Liver (tissue), 9 donors: ENCODE results near the gene ACKR3. TPM values are rescaled to one million over a fixed set of nuclear protein-coding genes. Genes with fewer than 3 reads are reported as not detected.

Source experiments
- DNase-seq: peaks from one replicate; pipeline ENCODE4 v3.0.0-alpha.2; 2017; ENCODE audit warnings: low spot score
- H3K27ac ChIP-seq, 2 donors: one replicate each; pipeline ENCODE4 v1.7.0; 2013; ENCODE audit warnings: inconsistent platforms in 2 of 2, low read length in 2 of 2, control low read depth in 1 of 2, low read depth in 1 of 2, mild to moderate bottlenecking in 1 of 2
- H3K27me3 ChIP-seq, 4 donors: one replicate each; pipeline versions ENCODE4 v1.6.1 to v1.7.0; 2013; ENCODE audit warnings: low read length in 3 of 4, inconsistent platforms in 1 of 4, mild to moderate bottlenecking in 1 of 4, moderate library complexity in 1 of 4; ENCODE audit not compliant: control insufficient read depth in 4 of 4, insufficient read depth in 4 of 4
- H3K36me3 ChIP-seq, 4 donors: one replicate each; pipeline versions ENCODE4 v1.6.1 to v1.7.0; 2013; ENCODE audit warnings: low read length in 3 of 4, mild to moderate bottlenecking in 3 of 4, low read depth in 1 of 4, moderate library complexity in 1 of 4; ENCODE audit not compliant: control insufficient read depth in 4 of 4, insufficient read depth in 3 of 4
- H3K4me1 ChIP-seq, 4 donors: one replicate each; pipeline versions ENCODE4 v1.6.1 to v1.7.0; 2013; ENCODE audit warnings: low read length in 3 of 4, mild to moderate bottlenecking in 3 of 4, moderate library complexity in 1 of 4; ENCODE audit not compliant: control insufficient read depth in 4 of 4, insufficient read depth in 4 of 4
- H3K4me3 ChIP-seq, 3 donors: one replicate each; pipeline versions ENCODE4 v1.6.1 to v1.7.0; 2013; ENCODE audit warnings: low read length in 3 of 3, control low read depth in 1 of 3, low read depth in 1 of 3, mild to moderate bottlenecking in 1 of 3
- H3K9ac ChIP-seq, 2 donors: one replicate each; pipeline ENCODE4 v1.7.0; 2013; ENCODE audit warnings: low read length in 2 of 2, mild to moderate bottlenecking in 2 of 2, moderate library complexity in 2 of 2, control low read depth in 1 of 2, low read depth in 1 of 2
- H3K9me3 ChIP-seq, 4 donors: one replicate each; pipeline versions ENCODE4 v1.6.1 to v1.7.0; 2013; ENCODE audit warnings: low read length in 3 of 4; ENCODE audit not compliant: control insufficient read depth in 4 of 4
- CTCF ChIP-seq: fragments of 150-350 bp; IDR thresholded peaks from 2 replicates; pipeline ENCODE4 v1.5.1; 2017; ENCODE audit warnings: improper control_type of control experiment, low read depth, low read length; ENCODE audit not compliant: missing input control
- FOXA1 ChIP-seq: IDR thresholded peaks from 2 replicates; pipeline ENCODE4 v1.6.1; 2016; ENCODE audit warnings: antibody characterized with exemption
- FOXA2 ChIP-seq: IDR thresholded peaks from 2 replicates; pipeline ENCODE4 v1.6.1; 2016; ENCODE audit warnings: antibody characterized with exemption
- HNF4A ChIP-seq, 2 donors: conservative IDR thresholded peaks; 2 replicates each; pipeline ENCODE4 v1.6.1; 2016; ENCODE audit warnings: antibody characterized with exemption in 2 of 2, mild to moderate bottlenecking in 2 of 2
- JUND ChIP-seq, 2 donors: IDR thresholded peaks; 2 replicates each; pipeline ENCODE4 v1.6.1; 2016; ENCODE audit warnings: antibody characterized with exemption in 2 of 2
- NR2F2 ChIP-seq: IDR thresholded peaks from 2 replicates; pipeline ENCODE4 v1.6.1; 2016; ENCODE audit warnings: antibody characterized with exemption
- RAD21 ChIP-seq, 2 donors: IDR thresholded peaks; 2 replicates each; pipeline ENCODE4 v1.6.1; 2016; ENCODE audit warnings: antibody characterized with exemption in 2 of 2, mild to moderate bottlenecking in 2 of 2
- REST ChIP-seq: IDR thresholded peaks from 2 replicates; pipeline ENCODE4 v1.6.1; 2016; ENCODE audit warnings: antibody characterized with exemption, mild to moderate bottlenecking
- RXRA ChIP-seq, 2 donors: IDR thresholded peaks; 2 replicates each; pipeline ENCODE4 v1.6.1; 2017 to 2018; ENCODE audit warnings: antibody characterized with exemption in 2 of 2, mild to moderate bottlenecking in 1 of 2
- SP1 ChIP-seq: IDR thresholded peaks from 2 replicates; pipeline ENCODE4 v1.6.1; 2018; ENCODE audit warnings: antibody characterized with exemption, mild to moderate bottlenecking
- TAF1 ChIP-seq: conservative IDR thresholded peaks from 2 replicates; pipeline ENCODE4 v1.6.1; 2016; ENCODE audit warnings: antibody characterized with exemption, mild to moderate bottlenecking
- YY1 ChIP-seq: IDR thresholded peaks from 2 replicates; pipeline ENCODE4 v1.6.1; 2016; ENCODE audit warnings: antibody characterized with exemption, mild to moderate bottlenecking
- WGBS: extraction: QIAGEN DNeasy Blood & Tissue Kit; methylation state at CpG from one replicate; pipeline ENCODE4 v1.1.7; 2013; 5-methylcytosine and 5-hydroxymethylcytosine counted together
- polyA plus RNA-seq, 2 donors: library from polyadenylated mRNA; stranded (reverse) in 1 of 2; unstranded in 1 of 2; fragments of 200-250 nt in 1 of 2; fragments of >200 nt in 1 of 2; fragmentation: Nextera tagmentation in 1 of 2; extraction: Ambion mirVana in 1 of 2; gene quantifications; one replicate each; pipeline versions ENCODE4 v1.2.1 to v1.2.3, GENCODE V29; 2013 to 2015
- total RNA-seq, 2 donors: library from RNA; depleted of rRNA; stranded (reverse); fragments of >200 nt; gene quantifications; one replicate each; pipeline ENCODE4 v1.2.3, GENCODE V29; 2014
- TF ChIP-seq, protein P1 (sequence below): IDR thresholded peaks from 2 replicates; pipeline ENCODE4 v1.6.1; 2016; ENCODE audit warnings: antibody characterized with exemption
- TF ChIP-seq, protein P2 (sequence below): IDR thresholded peaks from 2 replicates; pipeline ENCODE4 v1.6.1; 2016; ENCODE audit warnings: antibody characterized with exemption
- donor health status: healthy.
- donor health status: healthy.
- donor health status: healthy.
- donor health status: healthy.
- donor health status: healthy.

Gene ACKR3
- total and polyA plus RNA-seq, 4 donors: 1.6 to 6.0 (median 3.0) TPM

- TF ChIP-seq CTCF (no peak), HNF4A (conservative IDR thresholded peaks at IDR 0.05) (no peak), TAF1 (no peak), RAD21 (IDR thresholded peaks at IDR 0.05) (no peak), JUND (IDR thresholded peaks at IDR 0.05) (no peak), FOXA2 (no peak), FOXA1 (no peak)
- TF ChIP-seq, protein P1, sequence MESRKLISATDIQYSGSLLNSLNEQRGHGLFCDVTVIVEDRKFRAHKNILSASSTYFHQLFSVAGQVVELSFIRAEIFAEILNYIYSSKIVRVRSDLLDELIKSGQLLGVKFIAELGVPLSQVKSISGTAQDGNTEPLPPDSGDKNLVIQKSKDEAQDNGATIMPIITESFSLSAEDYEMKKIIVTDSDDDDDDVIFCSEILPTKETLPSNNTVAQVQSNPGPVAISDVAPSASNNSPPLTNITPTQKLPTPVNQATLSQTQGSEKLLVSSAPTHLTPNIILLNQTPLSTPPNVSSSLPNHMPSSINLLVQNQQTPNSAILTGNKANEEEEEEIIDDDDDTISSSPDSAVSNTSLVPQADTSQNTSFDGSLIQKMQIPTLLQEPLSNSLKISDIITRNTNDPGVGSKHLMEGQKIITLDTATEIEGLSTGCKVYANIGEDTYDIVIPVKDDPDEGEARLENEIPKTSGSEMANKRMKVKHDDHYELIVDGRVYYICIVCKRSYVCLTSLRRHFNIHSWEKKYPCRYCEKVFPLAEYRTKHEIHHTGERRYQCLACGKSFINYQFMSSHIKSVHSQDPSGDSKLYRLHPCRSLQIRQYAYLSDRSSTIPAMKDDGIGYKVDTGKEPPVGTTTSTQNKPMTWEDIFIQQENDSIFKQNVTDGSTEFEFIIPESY: no peak
These were observed 3.7 kb downstream of the ACKR3 start (continued) for GRCh38 chr2:236573066-236573929.

GRCh38 chr2:236574000-236574399, 4.4 kb downstream of the ACKR3 start:
- TF ChIP-seq HNF4A (conservative IDR thresholded peaks at IDR 0.05) (no peak), REST (no peak)
- Histone ChIP-seq H3K9ac (no peak overlapping the region), H3K36me3 (no peaks in the 10 kb centered on the region), H3K4me1 (peaks cover 0 to 22% (median 19%) of the 10 kb centered on the region in 4 donors), H3K27ac (no peak overlapping the region), H3K27me3 (no peaks in the 10 kb centered on the region), H3K4me3 (no peak overlapping the region), H3K9me3 (no peaks in the 10 kb centered on the region)
- 92% methylated on average over 14 of the region's 14 CpGs for WGBS
- no peak for DNase-seq

- DNase-seq: no peak
- H3K4me3 ChIP-seq: no peak overlapping the region
- no peaks in the 10 kb centered on the region for H3K9me3 ChIP-seq
- no peaks in the 10 kb centered on the region for H3K36me3 ChIP-seq
- H3K27ac ChIP-seq: no peak overlapping the region
- peaks cover 0 to 16% (median 13%) of the 10 kb centered on the region in 4 donors for H3K4me1 ChIP-seq
- no peak overlapping the region for H3K9ac ChIP-seq
- TF ChIP-seq, protein P2, sequence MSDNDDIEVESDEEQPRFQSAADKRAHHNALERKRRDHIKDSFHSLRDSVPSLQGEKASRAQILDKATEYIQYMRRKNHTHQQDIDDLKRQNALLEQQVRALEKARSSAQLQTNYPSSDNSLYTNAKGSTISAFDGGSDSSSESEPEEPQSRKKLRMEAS: no peak
- TF ChIP-seq YY1: no peak
- no peak for TF ChIP-seq RXRA (IDR thresholded peaks at IDR 0.05)
- TF ChIP-seq JUND (IDR thresholded peaks at IDR 0.05): no peak
- TF ChIP-seq REST: no peak
- no peak for TF ChIP-seq SP1
- TF ChIP-seq FOXA2: no peak
- TF ChIP-seq NR2F2: no peak
- no peaks in the 10 kb centered on the region for H3K27me3 ChIP-seq
- 88% methylated on average over 18 of the region's 18 CpGs for WGBS
These were observed 5.0 kb downstream of the ACKR3 start for GRCh38 chr2:236574424-236575145.
